ENCODE measurements around the gene EBP.

DNA sequence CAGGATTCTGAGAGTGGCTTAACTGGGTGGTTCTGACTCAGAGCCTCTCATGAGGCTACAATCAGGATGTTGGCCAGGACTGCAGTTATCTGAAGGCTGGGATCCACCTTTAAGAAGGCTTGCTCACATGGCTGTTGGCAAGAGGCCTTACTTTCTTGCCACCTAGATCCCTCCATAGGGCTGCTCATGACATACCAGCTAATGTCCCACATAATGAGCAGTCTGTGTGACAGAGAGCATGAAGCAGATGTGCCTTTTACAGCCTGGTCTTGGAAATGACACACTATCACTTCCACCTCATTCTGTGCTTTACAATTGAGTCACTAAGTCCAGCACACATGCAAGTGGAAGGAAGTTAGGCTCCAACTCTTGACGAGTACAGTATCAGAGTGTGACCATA is 48.4 kb downstream of the EBP start:
- TF ChIP-seq EP300 (conservative IDR thresholded peaks at IDR 0.05; ENCODE audit: poor library complexity, severe bottlenecking) (no peak), EZH2 (IDR thresholded peaks at IDR 0.05; ENCODE audit: borderline replicate concordance, insufficient read depth, low read length, poor library complexity, severe bottlenecking) (no peak), CTCF (IDR thresholded peaks at IDR 0.05; ENCODE audit: poor library complexity, severe bottlenecking) (no peak)
